Measurements from ENCODE around the gene BEST2.

BEST2 gene

GRCh38 chr19:12789098-12789903 lies 37.7 kb downstream of the BEST2 start:
- TF ChIP-seq CTCF (IDR thresholded peaks at IDR 0.05; ENCODE audit: low read depth, low read length) = no peak

GRCh38 chr19:12789904-12790619 lies 38.5 kb downstream of the BEST2 start:
- peak; percentile 98 for DNase-seq (ENCODE audit: low read depth, low spot score)
- H3K4me3 ChIP-seq (ENCODE audit: low read depth, low read length) = peak overlapping the region; percentile 99
- TF ChIP-seq CTCF (IDR thresholded peaks at IDR 0.05; ENCODE audit: low read depth, low read length) = no peak
- in situ Hi-C loops (cut with HindIII; ENCODE audit: low sequenced_read_pairs) = no loop called here

More at GRCh38 chr19:12789098-12789903, 37.7 kb downstream of the BEST2 start:
- peak overlapping the region; percentile 21 for H3K4me3 ChIP-seq (ENCODE audit: low read depth, low read length)
- in situ Hi-C loops (cut with HindIII; ENCODE audit: low sequenced_read_pairs) = no loop called here
- peak; percentile 50 for DNase-seq (ENCODE audit: low read depth, low spot score)

- no peak for DNase-seq (ENCODE audit: low read depth, low spot score)
- in situ Hi-C loops (cut with HindIII; ENCODE audit: low sequenced_read_pairs) = no loop called here
- TF ChIP-seq CTCF (IDR thresholded peaks at IDR 0.05; ENCODE audit: low read depth, low read length) = no peak
- H3K4me3 ChIP-seq (ENCODE audit: low read depth, low read length) = peak overlapping the region; percentile 99
These were observed 39.2 kb downstream of the BEST2 start for GRCh38 chr19:12790628-12791344.

- no peak for TF ChIP-seq CTCF (IDR thresholded peaks at IDR 0.05; ENCODE audit: low read depth, low read length)
These were observed 39.9 kb downstream of the BEST2 start, which contains the start of gene JUNB for GRCh38 chr19:12791345-12792050. Gene JUNB, plus strand, starts transcription at chr19:12791486. Its CDS starts 286 bp downstream, at chr19:12791772.

GRCh38 chr19:12792051-12792852 lies 40.7 kb downstream of the BEST2 start:
- peak overlapping the region; percentile 99 for H3K4me3 ChIP-seq (ENCODE audit: low read depth, low read length)
- no peak for TF ChIP-seq CTCF (IDR thresholded peaks at IDR 0.05; ENCODE audit: low read depth, low read length)
- peak; percentile 45 for DNase-seq (ENCODE audit: low read depth, low spot score)
- in situ Hi-C loops (cut with HindIII; ENCODE audit: low sequenced_read_pairs) = no loop called here

More at GRCh38 chr19:12791345-12792050, 39.9 kb downstream of the BEST2 start, which contains the start of gene JUNB:
- DNase-seq (ENCODE audit: low read depth, low spot score) = peak; percentile 98
- peak within 1 kb of the TSS; percentile 99 for H3K4me3 ChIP-seq (ENCODE audit: low read depth, low read length)
- in situ Hi-C loops (cut with HindIII; ENCODE audit: low sequenced_read_pairs) = no loop called here

Measured in astrocyte of the spinal cord (primary cell).